Measurements from ENCODE around the gene EFCAB6. TPM values are rescaled to one million over a fixed set of nuclear protein-coding genes. Genes with fewer than 3 reads are reported as not detected.

Gene EFCAB6
- total RNA-seq, 1 experiment from 2014 or later: 0.40 TPM

DNA sequence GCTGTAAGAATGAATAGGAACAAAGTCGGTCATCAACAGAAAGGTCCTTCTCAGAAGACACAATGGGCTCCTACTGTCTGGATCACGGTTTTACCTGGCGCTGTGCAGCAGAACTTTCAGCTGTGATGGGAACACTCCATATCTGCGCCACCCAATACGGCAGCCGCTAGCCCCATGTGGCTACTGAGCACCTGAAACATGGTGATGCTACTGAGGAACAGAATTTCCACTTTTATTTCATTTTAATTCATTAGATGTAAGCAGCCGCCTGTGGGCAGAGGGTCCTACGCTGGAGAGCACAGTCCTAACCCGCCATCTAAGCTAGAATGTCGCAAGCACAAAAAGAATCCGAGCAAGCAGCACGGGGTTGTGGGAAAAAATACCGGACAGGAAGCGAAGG lies 47.5 kb upstream of the EFCAB6 start:
- no TSS peak for BruUV-seq (replicated peaks)
- intact Hi-C loops (cut with micrococcal nuclease): no loop called here
- Mint-ChIP-seq H3K36me3 (ENCODE audit: insufficient read depth, unreplicated experiment) (no peaks in the 10 kb centered on the region), H3K4me3 (ENCODE audit: unreplicated experiment) (no peak overlapping the region), H3K9me3 (ENCODE audit: unreplicated experiment) (peaks cover 14% of the 10 kb centered on the region), H3K27ac (ENCODE audit: low read depth, unreplicated experiment) (no peak overlapping the region), H3K4me1 (ENCODE audit: insufficient read depth, unreplicated experiment) (no peaks in the 10 kb centered on the region), H3K27me3 (ENCODE audit: insufficient read depth, unreplicated experiment) (peaks cover 66% of the 10 kb centered on the region)
- CTCF ChIA-PET: interaction anchor here (0.9 to 2.0 kb wide), 2 partner anchors 23 to 25 kb away, joined by 3 to 7 read pairs; no protein-coding TSS in a partner anchor
- TF ChIP-seq, protein P1, sequence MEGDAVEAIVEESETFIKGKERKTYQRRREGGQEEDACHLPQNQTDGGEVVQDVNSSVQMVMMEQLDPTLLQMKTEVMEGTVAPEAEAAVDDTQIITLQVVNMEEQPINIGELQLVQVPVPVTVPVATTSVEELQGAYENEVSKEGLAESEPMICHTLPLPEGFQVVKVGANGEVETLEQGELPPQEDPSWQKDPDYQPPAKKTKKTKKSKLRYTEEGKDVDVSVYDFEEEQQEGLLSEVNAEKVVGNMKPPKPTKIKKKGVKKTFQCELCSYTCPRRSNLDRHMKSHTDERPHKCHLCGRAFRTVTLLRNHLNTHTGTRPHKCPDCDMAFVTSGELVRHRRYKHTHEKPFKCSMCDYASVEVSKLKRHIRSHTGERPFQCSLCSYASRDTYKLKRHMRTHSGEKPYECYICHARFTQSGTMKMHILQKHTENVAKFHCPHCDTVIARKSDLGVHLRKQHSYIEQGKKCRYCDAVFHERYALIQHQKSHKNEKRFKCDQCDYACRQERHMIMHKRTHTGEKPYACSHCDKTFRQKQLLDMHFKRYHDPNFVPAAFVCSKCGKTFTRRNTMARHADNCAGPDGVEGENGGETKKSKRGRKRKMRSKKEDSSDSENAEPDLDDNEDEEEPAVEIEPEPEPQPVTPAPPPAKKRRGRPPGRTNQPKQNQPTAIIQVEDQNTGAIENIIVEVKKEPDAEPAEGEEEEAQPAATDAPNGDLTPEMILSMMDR (IDR thresholded peaks at IDR 0.05; ENCODE audit: unreplicated experiment): no peak
- POLR2A ChIA-PET: no interaction called here
- DNase-seq (ENCODE audit: unreplicated experiment): no peak

DNA sequence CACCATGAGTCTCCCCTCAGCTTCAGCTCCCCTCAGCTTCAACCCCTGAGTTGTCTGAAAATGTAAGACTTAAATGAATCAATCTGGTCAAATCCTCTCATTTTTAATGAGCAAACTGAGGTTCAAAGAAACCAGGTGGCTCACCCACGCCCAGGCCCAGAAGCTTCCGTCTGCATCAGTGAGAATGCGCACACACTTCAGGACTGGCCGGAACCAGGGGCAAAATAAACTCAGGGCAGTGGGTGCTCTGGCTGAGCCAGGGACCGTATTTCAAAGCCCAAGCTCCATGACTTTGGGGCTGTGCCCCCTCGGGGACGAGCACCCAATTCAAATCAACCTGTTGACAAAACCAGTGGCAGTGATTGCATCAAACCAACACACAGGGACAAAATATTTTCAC lies 47.1 kb upstream of the EFCAB6 start:
- CTCF ChIA-PET: interaction anchor here (0.9 to 2.0 kb wide), 2 partner anchors 24 to 26 kb away, joined by 3 to 7 read pairs; no protein-coding TSS in a partner anchor
- H3K4me3 Mint-ChIP-seq (ENCODE audit: unreplicated experiment): no peak overlapping the region
- intact Hi-C loops (cut with micrococcal nuclease): no loop called here
- peaks cover 14% of the 10 kb centered on the region for H3K9me3 Mint-ChIP-seq (ENCODE audit: unreplicated experiment)
- no peaks in the 10 kb centered on the region for H3K4me1 Mint-ChIP-seq (ENCODE audit: insufficient read depth, unreplicated experiment)
- no peak overlapping the region for H3K27ac Mint-ChIP-seq (ENCODE audit: low read depth, unreplicated experiment)
- H3K27me3 Mint-ChIP-seq (ENCODE audit: insufficient read depth, unreplicated experiment): peaks cover 61% of the 10 kb centered on the region
- no peaks in the 10 kb centered on the region for H3K36me3 Mint-ChIP-seq (ENCODE audit: insufficient read depth, unreplicated experiment)
- BruUV-seq (replicated peaks): no TSS peak
- TF ChIP-seq, protein P1 (IDR thresholded peaks at IDR 0.05; ENCODE audit: unreplicated experiment): no peak
- DNase-seq (ENCODE audit: unreplicated experiment): no peak
- POLR2A ChIA-PET: no interaction called here

DNA sequence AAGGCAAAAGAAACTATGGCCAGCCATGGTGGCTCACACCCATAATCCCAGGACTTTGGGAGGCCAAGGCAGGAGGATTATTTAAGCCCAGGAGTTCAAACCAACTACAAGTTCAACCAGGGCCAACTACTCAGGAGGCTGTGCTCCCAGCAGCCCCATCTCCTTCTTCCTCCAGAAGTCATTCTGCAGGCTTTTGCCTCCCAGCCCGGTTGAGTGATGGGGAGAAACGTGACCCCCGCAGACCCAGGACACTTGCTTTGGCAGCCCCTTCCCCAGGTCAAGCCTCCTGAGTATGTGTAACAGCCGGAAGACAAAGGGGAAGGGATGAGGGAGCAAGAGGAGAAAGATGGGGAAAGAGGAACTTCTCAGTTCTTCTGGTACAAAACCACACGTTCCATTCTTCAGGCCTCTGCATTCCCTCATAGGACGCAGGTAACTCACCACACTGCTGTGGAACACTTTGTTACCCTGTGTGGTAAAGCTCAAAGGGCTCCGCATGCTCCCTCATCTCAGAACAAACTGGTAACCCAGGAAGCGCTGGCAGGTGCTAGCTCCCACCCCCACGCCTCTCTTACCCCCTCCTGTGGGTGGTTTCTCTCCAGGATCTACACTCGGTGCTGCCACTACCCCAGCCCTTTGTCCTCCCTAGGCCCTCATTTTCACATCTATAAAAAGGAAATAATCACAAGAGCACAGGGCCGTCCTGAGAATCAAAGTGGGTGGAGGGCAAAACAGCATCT lies 46.2 kb upstream of the EFCAB6 start:
- CTCF ChIA-PET: no interaction called here
- POLR2A ChIA-PET: no interaction called here
- TF ChIP-seq, protein P1 (IDR thresholded peaks at IDR 0.05; ENCODE audit: unreplicated experiment): no peak
- intact Hi-C loops (cut with micrococcal nuclease): no loop called here
- no peak for DNase-seq (ENCODE audit: unreplicated experiment)
- no peaks in the 10 kb centered on the region for H3K36me3 Mint-ChIP-seq (ENCODE audit: insufficient read depth, unreplicated experiment)
- BruUV-seq (replicated peaks): no TSS peak
- no peak overlapping the region for H3K4me3 Mint-ChIP-seq (ENCODE audit: unreplicated experiment)
- peaks cover 55% of the 10 kb centered on the region for H3K27me3 Mint-ChIP-seq (ENCODE audit: insufficient read depth, unreplicated experiment)
- no peaks in the 10 kb centered on the region for H3K4me1 Mint-ChIP-seq (ENCODE audit: insufficient read depth, unreplicated experiment)
- peaks cover 14% of the 10 kb centered on the region for H3K9me3 Mint-ChIP-seq (ENCODE audit: unreplicated experiment)
- H3K27ac Mint-ChIP-seq (ENCODE audit: low read depth, unreplicated experiment): no peak overlapping the region

DNA sequence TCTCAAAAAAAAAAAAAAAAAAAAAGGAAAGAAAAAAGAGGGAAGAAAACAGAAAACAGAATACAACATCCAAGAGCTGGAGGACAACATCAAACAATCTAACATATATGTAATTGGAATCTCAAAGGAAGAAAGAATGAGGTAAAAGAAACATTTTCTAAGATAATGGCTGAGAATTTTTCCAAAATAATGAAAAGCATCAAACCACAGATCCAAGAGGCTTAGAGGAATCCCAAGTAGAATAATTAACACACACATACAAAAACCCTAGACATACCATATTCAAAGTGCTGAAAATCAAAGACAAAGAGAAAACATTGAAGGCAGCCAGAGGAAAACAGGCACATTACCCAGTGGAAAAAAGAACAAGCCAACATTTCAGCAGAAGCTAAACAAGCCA lies 45.3 kb upstream of the EFCAB6 start:
- no peak overlapping the region for H3K27ac Mint-ChIP-seq (ENCODE audit: low read depth, unreplicated experiment)
- TF ChIP-seq, protein P1 (IDR thresholded peaks at IDR 0.05; ENCODE audit: unreplicated experiment): no peak
- H3K9me3 Mint-ChIP-seq (ENCODE audit: unreplicated experiment): peaks cover 14% of the 10 kb centered on the region
- CTCF ChIA-PET: no interaction called here
- no peak overlapping the region for H3K4me3 Mint-ChIP-seq (ENCODE audit: unreplicated experiment)
- POLR2A ChIA-PET: no interaction called here
- no TSS peak for BruUV-seq (replicated peaks)
- no peak for DNase-seq (ENCODE audit: unreplicated experiment)
- no peaks in the 10 kb centered on the region for H3K4me1 Mint-ChIP-seq (ENCODE audit: insufficient read depth, unreplicated experiment)
- peaks cover 60% of the 10 kb centered on the region for H3K27me3 Mint-ChIP-seq (ENCODE audit: insufficient read depth, unreplicated experiment)
- intact Hi-C loops (cut with micrococcal nuclease): no loop called here
- no peaks in the 10 kb centered on the region for H3K36me3 Mint-ChIP-seq (ENCODE audit: insufficient read depth, unreplicated experiment)

All from MCF 10A (cell line).